WTC11 (cell line): ENCODE results near the gene ZNF554.

Source experiments
- FOXK1 ChIP-seq: sonication (generic); formaldehyde crosslinking; IDR thresholded peaks from 2 replicates; pipeline ENCODE4 v1.8.0; 2022; ENCODE audit warnings: mild to moderate bottlenecking, moderate library complexity, missing genetic modification reagents
- NFYB ChIP-seq: sonication (generic); formaldehyde crosslinking; conservative IDR thresholded peaks from 2 replicates; pipeline ENCODE4 v1.8.0; 2022; ENCODE audit warnings: low read depth, missing genetic modification reagents
- NR2C2 ChIP-seq: sonication (generic); formaldehyde crosslinking; IDR thresholded peaks from 2 replicates; pipeline ENCODE4 v1.8.0; 2022; ENCODE audit warnings: mild to moderate bottlenecking, missing genetic modification reagents
- ZNF219 ChIP-seq: sonication (generic); formaldehyde crosslinking; IDR thresholded peaks from 2 replicates; pipeline ENCODE4 v1.8.0; 2023; ENCODE audit warnings: missing genetic modification reagents, mild to moderate bottlenecking, borderline replicate concordance
- TF ChIP-seq, protein P1 (sequence below): sonication (generic); formaldehyde crosslinking; IDR thresholded peaks from 2 replicates; pipeline ENCODE4 v1.8.1; 2022; ENCODE audit warnings: low read depth, missing genetic modification reagents, borderline replicate concordance
- TF ChIP-seq, protein P2 (sequence below): fragments of 200-600 bp; IDR thresholded peaks from 2 replicates; pipeline ENCODE4 v1.8.0; 2022; ENCODE audit warnings: antibody characterized with exemption
- TF ChIP-seq, protein P3 (sequence below): sonication (generic); formaldehyde crosslinking; IDR thresholded peaks from 2 replicates; pipeline ENCODE4 v1.8.0; 2023; ENCODE audit warnings: mild to moderate bottlenecking, missing genetic modification reagents
- TF ChIP-seq, protein P4 (sequence below): sonication (generic); formaldehyde crosslinking; IDR thresholded peaks from 2 replicates; pipeline ENCODE4 v1.8.0; 2022; ENCODE audit warnings: mild to moderate bottlenecking, missing genetic modification reagents
- TF ChIP-seq, protein P5 (sequence below): sonication (generic); formaldehyde crosslinking; IDR thresholded peaks from 2 replicates; pipeline ENCODE4 v1.8.1; 2022; ENCODE audit warnings: mild to moderate bottlenecking, moderate library complexity, missing genetic modification reagents

DNA sequence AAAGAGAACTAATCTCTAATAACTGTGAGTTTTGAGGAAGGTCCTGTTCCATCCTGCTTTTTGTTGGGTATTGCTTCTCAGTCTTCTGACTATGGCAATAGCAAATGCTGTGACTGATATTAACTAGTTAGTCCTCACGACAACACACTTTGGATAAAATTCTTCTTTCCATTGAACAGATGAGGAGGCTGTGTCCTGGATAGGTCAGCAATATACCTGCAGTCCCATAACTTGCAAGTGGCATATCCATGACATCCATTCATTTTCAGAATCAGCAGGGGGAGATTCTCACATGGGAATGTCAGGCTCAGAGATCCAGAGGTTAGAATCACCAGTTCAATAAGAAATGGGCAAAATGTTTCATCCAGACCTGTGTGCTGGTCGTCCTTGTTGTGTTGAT lies 7.4 kb downstream of the ZNF554 start:
- TF ChIP-seq, protein P1, sequence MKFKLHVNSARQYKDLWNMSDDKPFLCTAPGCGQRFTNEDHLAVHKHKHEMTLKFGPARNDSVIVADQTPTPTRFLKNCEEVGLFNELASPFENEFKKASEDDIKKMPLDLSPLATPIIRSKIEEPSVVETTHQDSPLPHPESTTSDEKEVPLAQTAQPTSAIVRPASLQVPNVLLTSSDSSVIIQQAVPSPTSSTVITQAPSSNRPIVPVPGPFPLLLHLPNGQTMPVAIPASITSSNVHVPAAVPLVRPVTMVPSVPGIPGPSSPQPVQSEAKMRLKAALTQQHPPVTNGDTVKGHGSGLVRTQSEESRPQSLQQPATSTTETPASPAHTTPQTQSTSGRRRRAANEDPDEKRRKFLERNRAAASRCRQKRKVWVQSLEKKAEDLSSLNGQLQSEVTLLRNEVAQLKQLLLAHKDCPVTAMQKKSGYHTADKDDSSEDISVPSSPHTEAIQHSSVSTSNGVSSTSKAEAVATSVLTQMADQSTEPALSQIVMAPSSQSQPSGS, result no peak
- TF ChIP-seq, protein P2, sequence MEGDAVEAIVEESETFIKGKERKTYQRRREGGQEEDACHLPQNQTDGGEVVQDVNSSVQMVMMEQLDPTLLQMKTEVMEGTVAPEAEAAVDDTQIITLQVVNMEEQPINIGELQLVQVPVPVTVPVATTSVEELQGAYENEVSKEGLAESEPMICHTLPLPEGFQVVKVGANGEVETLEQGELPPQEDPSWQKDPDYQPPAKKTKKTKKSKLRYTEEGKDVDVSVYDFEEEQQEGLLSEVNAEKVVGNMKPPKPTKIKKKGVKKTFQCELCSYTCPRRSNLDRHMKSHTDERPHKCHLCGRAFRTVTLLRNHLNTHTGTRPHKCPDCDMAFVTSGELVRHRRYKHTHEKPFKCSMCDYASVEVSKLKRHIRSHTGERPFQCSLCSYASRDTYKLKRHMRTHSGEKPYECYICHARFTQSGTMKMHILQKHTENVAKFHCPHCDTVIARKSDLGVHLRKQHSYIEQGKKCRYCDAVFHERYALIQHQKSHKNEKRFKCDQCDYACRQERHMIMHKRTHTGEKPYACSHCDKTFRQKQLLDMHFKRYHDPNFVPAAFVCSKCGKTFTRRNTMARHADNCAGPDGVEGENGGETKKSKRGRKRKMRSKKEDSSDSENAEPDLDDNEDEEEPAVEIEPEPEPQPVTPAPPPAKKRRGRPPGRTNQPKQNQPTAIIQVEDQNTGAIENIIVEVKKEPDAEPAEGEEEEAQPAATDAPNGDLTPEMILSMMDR, result no peak
- TF ChIP-seq NFYB (CRISPR knock-in tag) (no peak), ZNF219 (CRISPR knock-in tag) (no peak), FOXK1 (CRISPR knock-in tag) (no peak), NR2C2 (CRISPR knock-in tag) (no peak)
- TF ChIP-seq, protein P3, sequence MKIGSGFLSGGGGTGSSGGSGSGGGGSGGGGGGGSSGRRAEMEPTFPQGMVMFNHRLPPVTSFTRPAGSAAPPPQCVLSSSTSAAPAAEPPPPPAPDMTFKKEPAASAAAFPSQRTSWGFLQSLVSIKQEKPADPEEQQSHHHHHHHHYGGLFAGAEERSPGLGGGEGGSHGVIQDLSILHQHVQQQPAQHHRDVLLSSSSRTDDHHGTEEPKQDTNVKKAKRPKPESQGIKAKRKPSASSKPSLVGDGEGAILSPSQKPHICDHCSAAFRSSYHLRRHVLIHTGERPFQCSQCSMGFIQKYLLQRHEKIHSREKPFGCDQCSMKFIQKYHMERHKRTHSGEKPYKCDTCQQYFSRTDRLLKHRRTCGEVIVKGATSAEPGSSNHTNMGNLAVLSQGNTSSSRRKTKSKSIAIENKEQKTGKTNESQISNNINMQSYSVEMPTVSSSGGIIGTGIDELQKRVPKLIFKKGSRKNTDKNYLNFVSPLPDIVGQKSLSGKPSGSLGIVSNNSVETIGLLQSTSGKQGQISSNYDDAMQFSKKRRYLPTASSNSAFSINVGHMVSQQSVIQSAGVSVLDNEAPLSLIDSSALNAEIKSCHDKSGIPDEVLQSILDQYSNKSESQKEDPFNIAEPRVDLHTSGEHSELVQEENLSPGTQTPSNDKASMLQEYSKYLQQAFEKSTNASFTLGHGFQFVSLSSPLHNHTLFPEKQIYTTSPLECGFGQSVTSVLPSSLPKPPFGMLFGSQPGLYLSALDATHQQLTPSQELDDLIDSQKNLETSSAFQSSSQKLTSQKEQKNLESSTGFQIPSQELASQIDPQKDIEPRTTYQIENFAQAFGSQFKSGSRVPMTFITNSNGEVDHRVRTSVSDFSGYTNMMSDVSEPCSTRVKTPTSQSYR (CRISPR knock-in tag), result no peak
- TF ChIP-seq, protein P4, sequence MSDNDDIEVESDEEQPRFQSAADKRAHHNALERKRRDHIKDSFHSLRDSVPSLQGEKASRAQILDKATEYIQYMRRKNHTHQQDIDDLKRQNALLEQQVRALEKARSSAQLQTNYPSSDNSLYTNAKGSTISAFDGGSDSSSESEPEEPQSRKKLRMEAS (CRISPR knock-in tag), result no peak
- TF ChIP-seq, protein P5, sequence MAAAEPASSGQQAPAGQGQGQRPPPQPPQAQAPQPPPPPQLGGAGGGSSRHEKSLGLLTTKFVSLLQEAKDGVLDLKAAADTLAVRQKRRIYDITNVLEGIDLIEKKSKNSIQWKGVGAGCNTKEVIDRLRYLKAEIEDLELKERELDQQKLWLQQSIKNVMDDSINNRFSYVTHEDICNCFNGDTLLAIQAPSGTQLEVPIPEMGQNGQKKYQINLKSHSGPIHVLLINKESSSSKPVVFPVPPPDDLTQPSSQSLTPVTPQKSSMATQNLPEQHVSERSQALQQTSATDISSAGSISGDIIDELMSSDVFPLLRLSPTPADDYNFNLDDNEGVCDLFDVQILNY, result no peak
